ENCODE data around the gene POLRMT.
"Not testable (repeated sequence)": the region's sequence is repeated elsewhere in the genome, so short reads cannot be mapped to it uniquely, and the experiment has no call there.

POLRMT gene

DNA sequence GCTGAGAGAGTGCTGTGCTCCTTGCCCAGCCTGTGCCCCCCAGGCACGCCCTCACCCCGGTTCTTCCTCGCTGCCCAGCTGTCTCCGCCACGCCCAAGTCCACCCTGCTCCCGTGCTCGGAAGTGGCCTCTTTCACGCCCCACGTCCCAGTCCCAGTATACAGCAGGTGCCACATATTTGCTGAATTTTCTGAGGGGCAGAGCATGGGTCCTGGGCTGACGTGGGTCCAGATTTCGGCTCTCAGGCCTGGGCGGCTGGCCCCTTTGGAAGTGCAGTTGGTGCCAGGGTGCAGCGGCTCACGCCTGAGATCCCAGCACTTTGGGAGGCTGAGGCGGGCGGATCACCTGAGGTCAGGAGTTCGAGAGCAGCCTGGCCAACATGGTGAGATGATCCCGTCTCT, 40.3 kb downstream of the POLRMT start:
- DNase-seq (ENCODE audit: low spot score), result no peak

DNA sequence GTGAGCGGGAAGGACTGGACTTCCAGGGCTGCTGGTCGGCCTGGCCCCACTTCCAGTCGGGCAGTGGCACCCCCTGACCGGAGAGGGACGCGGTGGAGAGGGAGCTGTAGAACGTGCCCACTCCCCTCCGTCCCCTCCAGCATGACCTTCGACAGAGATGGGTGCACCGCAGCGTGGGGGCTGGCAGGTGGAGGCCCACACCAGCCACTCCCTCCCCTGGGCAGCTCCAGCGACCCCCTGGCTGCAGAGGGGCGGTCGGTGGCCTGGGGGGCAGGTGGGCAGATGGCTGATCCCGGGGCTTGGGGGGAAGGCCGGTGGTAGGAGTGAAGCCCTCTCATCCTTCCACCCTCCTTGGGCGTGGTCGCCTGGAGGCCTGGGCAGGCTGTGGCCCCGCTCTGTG, 41.2 kb downstream of the POLRMT start:
- DNase-seq (ENCODE audit: low spot score), result no peak

GRCh38 chr19:591099-591958, 42.0 kb downstream of the POLRMT start:
- peak; percentile 69 for DNase-seq (ENCODE audit: low spot score)

- no peak for DNase-seq (ENCODE audit: low spot score)
Observed at GRCh38 chr19:590750-591098, 42.6 kb downstream of the POLRMT start.

- no peak for DNase-seq (ENCODE audit: low spot score)
Observed at GRCh38 chr19:590396-590745, 43.0 kb downstream of the POLRMT start.

GRCh38 chr19:589693-590395, 43.5 kb downstream of the POLRMT start, which contains the start of gene HCN2:
Gene HCN2, plus strand, starts transcription at chr19:589881. Its CDS starts 65 bp downstream, at chr19:589946.
- DNase-seq (ENCODE audit: low spot score), result no peak

DNA sequence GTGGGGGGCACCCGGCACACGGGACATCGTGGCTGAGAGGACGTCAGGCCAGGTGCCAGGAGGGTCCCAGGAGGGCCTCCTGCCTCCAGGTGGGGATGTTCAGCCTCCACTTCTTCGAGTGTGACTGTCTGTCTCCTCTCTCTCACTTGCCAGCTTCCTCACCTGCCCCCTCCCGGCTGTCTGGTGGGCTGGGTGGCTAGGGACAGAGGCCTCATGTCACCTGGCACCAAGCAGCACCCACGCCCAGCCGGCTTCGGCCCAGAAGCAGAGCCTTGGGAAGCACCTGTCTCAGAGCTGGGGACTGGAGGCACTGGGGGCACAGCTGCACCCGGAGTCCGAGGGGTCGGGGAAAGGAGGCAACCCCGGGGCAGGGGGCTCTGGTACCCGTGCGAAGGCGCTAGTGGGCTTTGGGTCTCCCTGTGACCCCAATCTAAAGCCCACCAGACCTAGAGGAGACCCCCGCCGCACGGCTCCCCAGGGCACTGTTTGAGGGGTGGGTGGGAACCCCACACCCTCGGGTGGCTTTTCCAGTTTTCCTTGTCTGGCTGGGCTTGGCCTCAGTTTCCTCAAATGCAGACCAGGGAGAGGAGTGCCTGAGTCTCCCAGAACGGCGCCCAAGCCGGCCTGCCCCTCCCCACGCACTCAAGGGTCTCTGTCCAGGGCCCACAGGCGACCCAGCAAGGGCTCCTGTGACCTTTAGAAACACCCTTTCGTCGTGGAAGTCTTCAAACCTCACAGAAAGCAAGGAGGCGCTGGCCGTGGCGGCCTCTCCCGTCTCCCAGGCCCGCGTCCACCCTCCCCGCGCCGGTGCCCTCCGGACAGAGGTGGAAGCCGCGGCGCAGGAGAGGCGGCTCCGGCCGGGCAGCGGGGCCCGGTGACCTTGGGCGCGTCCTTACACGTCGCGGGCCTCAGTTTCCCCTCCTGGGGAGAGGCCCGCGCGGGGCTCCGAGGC, 44.3 kb downstream of the POLRMT start:
- DNase-seq (ENCODE audit: low spot score), result no peak

DNA sequence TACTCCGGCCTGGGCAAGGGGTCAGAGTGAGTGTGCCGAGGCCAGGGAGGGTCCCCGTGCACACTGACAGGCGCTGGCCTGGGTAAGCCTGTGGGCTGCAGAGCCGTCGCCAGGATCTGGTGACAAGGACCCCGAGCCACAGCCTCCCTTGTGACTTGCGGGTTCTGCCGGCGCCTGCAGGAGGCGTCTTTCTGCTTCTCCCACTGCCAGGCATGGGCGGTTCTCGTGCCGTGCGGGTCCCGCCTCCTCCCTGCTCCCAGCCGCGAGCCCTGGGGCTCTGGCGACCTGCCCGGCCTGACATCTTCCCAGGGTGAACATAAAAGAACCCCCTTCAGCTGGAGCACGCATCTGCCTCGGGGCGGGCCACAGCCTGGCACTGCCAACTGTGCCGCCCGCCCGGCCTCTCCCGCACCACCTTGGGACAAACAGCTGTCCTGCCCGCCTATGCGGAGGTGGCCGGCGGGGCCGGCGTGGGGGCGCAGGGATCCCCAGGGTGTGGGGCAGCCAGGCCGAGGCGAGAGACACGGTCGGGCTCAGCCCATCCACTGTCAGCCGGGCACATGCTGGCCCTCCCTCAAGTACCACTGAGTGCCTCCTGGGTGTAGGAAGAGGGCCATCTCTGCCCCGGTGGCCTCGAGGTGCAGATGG, 45.1 kb downstream of the POLRMT start:
- peak; percentile 91 for DNase-seq (ENCODE audit: low spot score)

GRCh38 chr19:585551-586110, 47.7 kb downstream of the POLRMT start:
- DNase-seq (ENCODE audit: low spot score), result no peak

DNA sequence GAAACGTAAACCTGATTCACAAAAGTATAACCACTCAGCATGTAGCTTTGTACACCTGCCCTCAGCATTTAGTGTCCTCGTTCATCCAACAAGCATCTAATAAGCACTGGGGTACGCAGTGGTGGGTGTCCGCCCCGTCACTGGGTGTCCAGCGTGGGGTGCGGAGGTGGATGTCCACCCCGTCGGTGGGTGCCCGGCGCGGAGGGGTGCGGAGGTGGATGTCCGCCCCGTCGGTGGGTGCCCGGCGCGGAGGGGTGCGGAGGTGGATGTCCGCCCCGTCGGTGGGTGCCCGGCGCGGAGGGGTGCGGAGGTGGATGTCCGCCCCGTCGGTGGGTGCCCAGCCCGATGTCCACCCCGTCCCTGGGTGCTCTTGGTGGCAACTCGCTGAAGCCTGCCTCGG, 48.2 kb downstream of the POLRMT start:
- not testable (repeated sequence) for DNase-seq (ENCODE audit: low spot score)

DNA sequence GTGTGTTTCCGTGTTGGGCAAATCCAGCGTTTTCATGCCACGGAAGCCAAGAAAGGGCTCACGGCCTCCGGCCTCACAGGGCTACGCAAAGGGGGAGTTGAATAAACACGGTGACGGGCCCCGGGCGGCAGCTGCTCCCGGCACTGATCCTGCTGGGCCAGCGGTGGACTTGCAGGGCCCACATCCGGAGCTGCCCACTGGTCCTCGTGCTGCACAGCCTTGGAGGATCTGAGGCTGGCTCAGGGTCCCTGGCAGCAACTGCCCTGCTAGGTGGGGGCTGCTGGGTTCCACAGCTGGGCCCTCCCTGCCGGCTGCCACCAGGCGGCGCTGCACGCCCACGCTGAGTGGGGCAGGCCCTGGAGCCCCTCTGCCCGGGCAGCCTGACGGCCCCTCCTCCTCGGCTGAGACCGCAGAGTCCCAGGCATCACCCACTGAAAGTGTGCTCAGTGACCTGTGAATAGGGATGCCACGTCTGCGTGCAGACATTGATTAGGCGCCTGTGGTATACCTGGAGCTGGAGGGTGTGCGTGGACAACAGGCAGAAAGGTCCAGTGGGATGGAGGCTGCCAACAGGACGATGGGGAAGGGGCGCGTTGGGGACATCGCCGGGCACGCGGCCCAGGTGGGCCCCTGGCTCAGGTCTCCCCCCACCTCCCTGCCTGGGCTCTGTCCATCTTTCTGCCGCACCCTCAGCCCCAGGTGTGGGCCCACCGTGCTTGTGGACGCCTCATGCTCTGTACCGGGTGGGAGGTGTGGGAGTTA, 48.9 kb downstream of the POLRMT start:
- peak; percentile 83 for DNase-seq (ENCODE audit: low spot score)

GRCh38 chr19:583968-584239, 49.4 kb downstream of the POLRMT start:
- DNase-seq (ENCODE audit: low spot score), result no peak

GRCh38 chr19:583198-583967, 50.0 kb downstream of the POLRMT start:
- DNase-seq (ENCODE audit: low spot score), result no peak

GRCh38 chr19:582497-583197, 50.7 kb downstream of the POLRMT start:
- peak; percentile 64 for DNase-seq (ENCODE audit: low spot score)

DNA sequence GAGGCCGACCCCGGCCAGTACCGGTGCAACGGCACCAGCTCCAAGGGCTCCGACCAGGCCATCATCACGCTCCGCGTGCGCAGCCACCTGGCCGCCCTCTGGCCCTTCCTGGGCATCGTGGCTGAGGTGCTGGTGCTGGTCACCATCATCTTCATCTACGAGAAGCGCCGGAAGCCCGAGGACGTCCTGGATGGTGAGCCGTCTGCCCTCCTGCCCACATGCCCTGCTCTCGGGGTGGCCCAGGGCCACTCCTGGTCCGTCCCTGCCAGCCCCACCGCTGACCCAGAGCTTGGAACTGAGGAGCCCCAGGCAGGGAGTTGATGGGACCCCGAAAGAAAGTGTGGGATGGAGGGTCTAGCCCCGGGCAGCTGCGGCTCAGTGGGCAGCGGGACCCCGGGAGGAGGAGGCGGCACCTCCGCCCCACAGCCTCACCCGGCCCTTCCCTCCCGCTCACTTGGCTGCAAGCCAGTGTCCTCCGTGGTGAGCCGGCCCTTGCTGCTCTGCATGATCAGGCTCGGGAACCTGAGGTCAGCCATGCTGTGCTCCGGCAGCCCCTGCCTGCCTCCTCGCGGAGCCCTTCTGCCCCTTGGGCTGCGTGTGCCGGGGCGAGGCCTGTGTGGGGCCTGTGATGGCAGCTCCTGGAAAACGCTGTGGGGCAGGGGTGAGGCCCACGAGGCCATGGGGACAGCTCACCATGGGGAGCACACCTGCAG, 51.8 kb downstream of the POLRMT start:
- no peak for DNase-seq (ENCODE audit: low spot score)

DNA sequence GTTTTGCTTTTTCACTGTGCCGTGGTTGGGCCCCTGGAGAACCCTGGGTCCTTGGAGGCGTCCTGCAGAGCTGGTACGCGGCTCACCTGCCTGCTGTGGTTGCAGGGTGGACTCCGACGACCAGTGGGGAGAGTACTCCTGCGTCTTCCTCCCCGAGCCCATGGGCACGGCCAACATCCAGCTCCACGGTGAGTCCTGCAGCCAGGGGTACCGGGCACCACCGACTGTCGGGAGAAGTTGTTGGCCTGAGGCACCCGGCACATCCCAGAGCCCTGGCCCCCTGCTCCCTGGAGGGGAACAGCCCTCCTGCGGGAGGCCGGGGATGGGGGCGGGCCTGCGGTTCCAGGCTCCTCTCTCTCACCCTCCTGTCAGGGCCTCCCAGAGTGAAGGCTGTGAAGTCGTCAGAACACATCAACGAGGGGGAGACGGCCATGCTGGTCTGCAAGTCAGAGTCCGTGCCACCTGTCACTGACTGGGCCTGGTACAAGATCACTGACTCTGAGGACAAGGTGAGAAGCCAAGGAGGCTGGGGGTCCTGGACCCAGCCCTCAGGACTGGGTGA, 53.0 kb downstream of the POLRMT start:
- no peak for DNase-seq (ENCODE audit: low spot score)

GRCh38 chr19:579842-580155, 53.5 kb downstream of the POLRMT start:
- no peak for DNase-seq (ENCODE audit: low spot score)

DNA sequence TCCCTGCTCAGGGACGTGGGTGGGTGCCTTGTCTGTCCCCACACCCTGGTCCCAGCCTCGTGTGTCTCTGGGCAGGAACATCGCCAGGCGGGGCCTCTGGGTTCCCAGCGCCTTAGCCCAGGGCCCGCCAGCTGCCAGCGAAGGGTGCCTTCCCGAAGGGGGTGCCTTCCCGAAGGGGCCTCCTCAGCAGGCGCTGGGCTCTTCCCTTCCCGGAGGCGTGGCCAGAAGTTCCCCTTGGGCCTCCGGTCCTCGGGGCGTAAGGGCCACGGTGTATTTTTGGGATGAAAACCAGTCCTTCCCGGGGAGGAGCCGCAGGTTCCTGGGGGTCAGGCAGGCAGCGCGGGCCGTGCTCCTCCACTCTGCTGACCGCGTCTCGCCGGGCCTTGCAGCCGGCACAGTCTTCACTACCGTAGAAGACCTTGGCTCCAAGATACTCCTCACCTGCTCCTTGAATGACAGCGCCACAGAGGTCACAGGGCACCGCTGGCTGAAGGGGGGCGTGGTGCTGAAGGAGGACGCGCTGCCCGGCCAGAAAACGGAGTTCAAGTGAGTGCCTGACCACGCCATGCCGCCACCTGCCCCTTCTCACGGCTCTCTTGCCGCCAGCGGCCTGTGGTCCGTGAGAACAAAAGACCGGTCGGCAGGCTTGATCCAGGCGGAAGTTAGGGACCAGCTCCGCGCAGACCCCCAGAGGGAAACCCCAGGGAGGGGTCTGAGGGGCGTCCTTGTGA, 54.1 kb downstream of the POLRMT start:
- no peak for DNase-seq (ENCODE audit: low spot score)

Measured in AG08396 (cell line).